Measurements from ENCODE around the gene GPBP1L1. TPM values are rescaled to one million over a fixed set of nuclear protein-coding genes. Genes with fewer than 3 reads are reported as not detected.
"Not testable (repeated sequence)": the region's sequence is repeated elsewhere in the genome, so short reads cannot be mapped to it uniquely, and the experiment has no call there.

GPBP1L1 gene
- total RNA-seq, 1 experiment from 2014 or later = 124 TPM

- Histone ChIP-seq H3K27ac (no peak overlapping the region), H3K36me3 (ENCODE audit: low read depth) (0 out of 2 replicates have a peak, but pooled peaks cover 11% of the 10 kb centered on the region), H2AFZ (no peak overlapping the region), H4K20me1 (ENCODE audit: insufficient read depth) (peaks cover 88% of the 10 kb centered on the region), H3F3A (ENCODE audit: insufficient read depth, low read depth) (no peaks in the 10 kb centered on the region), H3K4me2 (no peak overlapping the region), H3K27me3 (ENCODE audit: insufficient read depth, low read depth) (no peaks in the 10 kb centered on the region), H3K9me3 (ENCODE audit: insufficient read depth, low read depth) (no peaks in the 10 kb centered on the region), H3K4me1 (replicated peaks; ENCODE audit: insufficient read depth) (no peaks in the 10 kb centered on the region), H3K9me2 (ENCODE audit: insufficient read depth) (no peaks in the 10 kb centered on the region), H3K4me3 (no peak overlapping the region), H3K79me2 (ENCODE audit: low read depth) (peaks cover 99% of the 10 kb centered on the region)
- ChIA-PET POLR2A (ENCODE audit: unreplicated experiment) (interaction anchor here (1.2 kb wide), 1 partner anchor 12 kb away, joined by 8 read pairs; no protein-coding TSS in a partner anchor), CTCF (no interaction called here)
- intact Hi-C loops (cut with micrococcal nuclease; ENCODE audit: unreplicated experiment) = no loop called here
- TF ChIP-seq CTCF (conservative IDR thresholded peaks at IDR 0.05) (no peak), EZH2 (IDR thresholded peaks at IDR 0.05; ENCODE audit: low read depth) (no peak)
- no peak for DNase-seq
- BruUV-seq (replicated peaks) = no TSS peak
Observed at GRCh38 chr1:45678489-45678888, 7.8 kb downstream of the GPBP1L1 start.

- no peak for DNase-seq
- TF ChIP-seq EZH2 (IDR thresholded peaks at IDR 0.05; ENCODE audit: low read depth) = no peak
- no peak for TF ChIP-seq CTCF (conservative IDR thresholded peaks at IDR 0.05)
- intact Hi-C loops (cut with micrococcal nuclease; ENCODE audit: unreplicated experiment) = no loop called here
- H3K4me3 ChIP-seq = no peak overlapping the region
- BruUV-seq (replicated peaks) = no TSS peak
- H3K4me1 ChIP-seq (replicated peaks; ENCODE audit: insufficient read depth) = no peaks in the 10 kb centered on the region
- H3F3A ChIP-seq (ENCODE audit: insufficient read depth, low read depth) = 0 out of 2 replicates have a peak, but pooled peaks cover 3% of the 10 kb centered on the region
- no peak overlapping the region for H2AFZ ChIP-seq
- no peaks in the 10 kb centered on the region for H3K27me3 ChIP-seq (ENCODE audit: insufficient read depth, low read depth)
- no peaks in the 10 kb centered on the region for H3K9me2 ChIP-seq (ENCODE audit: insufficient read depth)
- CTCF ChIA-PET = no interaction called here
- peaks cover 99% of the 10 kb centered on the region for H3K79me2 ChIP-seq (ENCODE audit: low read depth)
- POLR2A ChIA-PET (ENCODE audit: unreplicated experiment) = no interaction called here
- no peaks in the 10 kb centered on the region for H3K9me3 ChIP-seq (ENCODE audit: insufficient read depth, low read depth)
- H3K36me3 ChIP-seq (ENCODE audit: low read depth) = 0 out of 2 replicates have a peak, but pooled peaks cover 11% of the 10 kb centered on the region
- peaks cover 88% of the 10 kb centered on the region for H4K20me1 ChIP-seq (ENCODE audit: insufficient read depth)
- H3K4me2 ChIP-seq = no peak overlapping the region
- H3K27ac ChIP-seq = no peak overlapping the region
Observed at GRCh38 chr1:45677751-45678245, 8.5 kb downstream of the GPBP1L1 start.

GRCh38 chr1:45676553-45676952 is 9.8 kb downstream of the GPBP1L1 start:
- H3K9me3 ChIP-seq (ENCODE audit: insufficient read depth, low read depth); H3K4me2 ChIP-seq; H3K9me2 ChIP-seq (ENCODE audit: insufficient read depth); BruUV-seq (replicated peaks); DNase-seq; H2AFZ ChIP-seq; H3K4me3 ChIP-seq; POLR2A ChIA-PET (ENCODE audit: unreplicated experiment); intact Hi-C loops (cut with micrococcal nuclease; ENCODE audit: unreplicated experiment); H3K4me1 ChIP-seq (replicated peaks; ENCODE audit: insufficient read depth); H3K27ac ChIP-seq; H3F3A ChIP-seq (ENCODE audit: insufficient read depth, low read depth); H3K27me3 ChIP-seq (ENCODE audit: insufficient read depth, low read depth): not testable (repeated sequence)
- Histone ChIP-seq H3K79me2 (ENCODE audit: low read depth) (peaks cover 97% of the 10 kb centered on the region), H4K20me1 (ENCODE audit: insufficient read depth) (peaks cover 86% of the 10 kb centered on the region), H3K36me3 (ENCODE audit: low read depth) (0 out of 2 replicates have a peak, but pooled peaks cover 11% of the 10 kb centered on the region)
- CTCF ChIA-PET = interaction anchor here (0.7 kb wide), 1 partner anchor 227 kb away, joined by 15 read pairs; no protein-coding TSS in a partner anchor

- H3K9me3 ChIP-seq (ENCODE audit: insufficient read depth, low read depth) = no peaks in the 10 kb centered on the region
- TF ChIP-seq CTCF (conservative IDR thresholded peaks at IDR 0.05) (no peak), EZH2 (IDR thresholded peaks at IDR 0.05; ENCODE audit: low read depth) (no peak)
- H3K4me2 ChIP-seq = no peak overlapping the region
- no TSS peak for BruUV-seq (replicated peaks)
- H3K4me3 ChIP-seq = no peak overlapping the region
- no peaks in the 10 kb centered on the region for H3K4me1 ChIP-seq (replicated peaks; ENCODE audit: insufficient read depth)
- DNase-seq = no peak
- intact Hi-C loops (cut with micrococcal nuclease; ENCODE audit: unreplicated experiment) = no loop called here
- no peaks in the 10 kb centered on the region for H3K27me3 ChIP-seq (ENCODE audit: insufficient read depth, low read depth)
- H3K27ac ChIP-seq = no peak overlapping the region
- H3K79me2 ChIP-seq (ENCODE audit: low read depth) = peaks cover 96% of the 10 kb centered on the region
- peaks cover 89% of the 10 kb centered on the region for H4K20me1 ChIP-seq (ENCODE audit: insufficient read depth)
- H3K9me2 ChIP-seq (ENCODE audit: insufficient read depth) = no peaks in the 10 kb centered on the region
- H3F3A ChIP-seq (ENCODE audit: insufficient read depth, low read depth) = 0 out of 2 replicates have a peak, but pooled peaks cover 7% of the 10 kb centered on the region
- ChIA-PET CTCF (no interaction called here), POLR2A (ENCODE audit: unreplicated experiment) (no interaction called here)
- 0 out of 2 replicates have a peak, but pooled peaks cover 5% of the 10 kb centered on the region for H3K36me3 ChIP-seq (ENCODE audit: low read depth)
- H2AFZ ChIP-seq = no peak overlapping the region
Observed at GRCh38 chr1:45674478-45674877, 11.9 kb downstream of the GPBP1L1 start.
